GM20000 (cell line): ENCODE measurements around the gene GIPC3.
A peak's percentile ranks its signal among the peaks of the same experiment; 100 is the strongest.
"Not testable (repeated sequence)": the region's sequence is repeated elsewhere in the genome, so short reads cannot be mapped to it uniquely, and the experiment has no call there.

ENCODE experiments used
- DNase-seq: peaks from one replicate; pipeline ENCODE4 v3.0.0; 2012; ENCODE audit warnings: low spot score
- TF ChIP-seq, protein P1 (sequence below): IDR thresholded peaks from 2 replicates; pipeline ENCODE4 v1.5.1; 2012; ENCODE audit warnings: mild to moderate bottlenecking, control low read depth; ENCODE audit errors: extremely low read depth, missing control alignments

The GIPC3 gene

GRCh38 chr19:3565139-3565538, 20.1 kb upstream of the GIPC3 start:
- no peak for DNase-seq
- TF ChIP-seq, protein P1, sequence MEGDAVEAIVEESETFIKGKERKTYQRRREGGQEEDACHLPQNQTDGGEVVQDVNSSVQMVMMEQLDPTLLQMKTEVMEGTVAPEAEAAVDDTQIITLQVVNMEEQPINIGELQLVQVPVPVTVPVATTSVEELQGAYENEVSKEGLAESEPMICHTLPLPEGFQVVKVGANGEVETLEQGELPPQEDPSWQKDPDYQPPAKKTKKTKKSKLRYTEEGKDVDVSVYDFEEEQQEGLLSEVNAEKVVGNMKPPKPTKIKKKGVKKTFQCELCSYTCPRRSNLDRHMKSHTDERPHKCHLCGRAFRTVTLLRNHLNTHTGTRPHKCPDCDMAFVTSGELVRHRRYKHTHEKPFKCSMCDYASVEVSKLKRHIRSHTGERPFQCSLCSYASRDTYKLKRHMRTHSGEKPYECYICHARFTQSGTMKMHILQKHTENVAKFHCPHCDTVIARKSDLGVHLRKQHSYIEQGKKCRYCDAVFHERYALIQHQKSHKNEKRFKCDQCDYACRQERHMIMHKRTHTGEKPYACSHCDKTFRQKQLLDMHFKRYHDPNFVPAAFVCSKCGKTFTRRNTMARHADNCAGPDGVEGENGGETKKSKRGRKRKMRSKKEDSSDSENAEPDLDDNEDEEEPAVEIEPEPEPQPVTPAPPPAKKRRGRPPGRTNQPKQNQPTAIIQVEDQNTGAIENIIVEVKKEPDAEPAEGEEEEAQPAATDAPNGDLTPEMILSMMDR: no peak

DNA sequence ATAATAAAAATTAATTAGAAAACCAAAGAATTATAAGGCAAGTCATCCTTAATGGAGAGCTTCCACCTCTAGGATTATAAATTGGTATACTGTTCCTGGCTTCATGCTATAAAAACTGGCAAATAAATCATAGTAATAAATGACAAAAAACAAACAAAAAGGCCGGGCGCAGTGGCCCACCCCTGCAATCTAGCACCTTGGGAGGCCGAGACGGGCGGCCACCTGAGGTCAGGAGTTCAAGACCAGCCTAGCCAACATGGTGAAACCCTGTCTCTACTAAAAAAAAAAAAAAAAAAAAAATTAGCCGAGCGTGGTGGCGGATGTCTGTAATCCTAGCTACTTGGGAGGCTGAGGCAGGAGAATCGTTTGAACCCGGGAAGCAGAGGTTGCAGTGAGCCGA, 15.2 kb upstream of the GIPC3 start:
- DNase-seq: not testable (repeated sequence)

DNA sequence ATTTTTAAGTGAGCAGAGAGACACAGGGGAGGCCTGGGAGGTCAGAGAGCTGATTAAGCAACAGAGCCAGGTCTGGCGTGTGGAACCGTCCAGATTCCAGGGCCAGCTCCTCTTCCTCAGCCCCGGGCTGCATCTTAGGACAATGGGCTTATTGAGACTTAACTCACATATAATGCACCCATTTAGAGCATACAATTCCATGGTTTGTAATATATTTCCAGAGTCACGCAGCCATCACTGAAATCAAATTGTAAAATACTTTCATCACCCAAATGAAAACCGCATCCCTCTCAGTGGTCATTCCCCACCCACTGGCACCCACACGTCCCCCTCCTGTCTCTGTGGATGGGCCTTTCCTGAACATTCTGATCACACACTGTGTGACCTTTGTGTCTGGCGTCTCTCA, 14.7 kb upstream of the GIPC3 start:
- TF ChIP-seq, protein P1: no peak
- no peak for DNase-seq

- DNase-seq: peak; percentile 99
- TF ChIP-seq, protein P1: no peak
Observed at GRCh38 chr19:3572132-3572854, 13.0 kb upstream of the GIPC3 start.

DNA sequence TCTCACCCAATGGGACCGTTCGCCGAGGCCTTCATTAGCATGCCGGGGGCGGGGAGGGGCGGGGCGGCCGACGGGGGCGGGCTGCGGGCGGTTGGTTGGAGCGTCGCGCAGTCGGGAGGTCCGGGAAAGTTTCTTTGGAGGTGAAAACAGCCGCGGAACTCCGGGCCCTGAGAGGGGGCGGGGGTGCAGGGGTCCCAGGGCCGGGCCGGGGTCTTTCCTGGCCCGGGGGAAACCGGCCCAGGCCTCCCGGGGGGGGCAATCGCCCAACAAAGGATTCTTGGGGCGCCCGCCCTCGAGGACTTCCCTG, 12.5 kb upstream of the GIPC3 start, which contains the start of gene HMG20B:
Gene HMG20B, plus strand, starts transcription at position 90 of the 307 bp plus-strand sequence. CDS start 366 bp downstream, outside the sequence.
- TF ChIP-seq, protein P1: no peak
- no peak for DNase-seq

DNA sequence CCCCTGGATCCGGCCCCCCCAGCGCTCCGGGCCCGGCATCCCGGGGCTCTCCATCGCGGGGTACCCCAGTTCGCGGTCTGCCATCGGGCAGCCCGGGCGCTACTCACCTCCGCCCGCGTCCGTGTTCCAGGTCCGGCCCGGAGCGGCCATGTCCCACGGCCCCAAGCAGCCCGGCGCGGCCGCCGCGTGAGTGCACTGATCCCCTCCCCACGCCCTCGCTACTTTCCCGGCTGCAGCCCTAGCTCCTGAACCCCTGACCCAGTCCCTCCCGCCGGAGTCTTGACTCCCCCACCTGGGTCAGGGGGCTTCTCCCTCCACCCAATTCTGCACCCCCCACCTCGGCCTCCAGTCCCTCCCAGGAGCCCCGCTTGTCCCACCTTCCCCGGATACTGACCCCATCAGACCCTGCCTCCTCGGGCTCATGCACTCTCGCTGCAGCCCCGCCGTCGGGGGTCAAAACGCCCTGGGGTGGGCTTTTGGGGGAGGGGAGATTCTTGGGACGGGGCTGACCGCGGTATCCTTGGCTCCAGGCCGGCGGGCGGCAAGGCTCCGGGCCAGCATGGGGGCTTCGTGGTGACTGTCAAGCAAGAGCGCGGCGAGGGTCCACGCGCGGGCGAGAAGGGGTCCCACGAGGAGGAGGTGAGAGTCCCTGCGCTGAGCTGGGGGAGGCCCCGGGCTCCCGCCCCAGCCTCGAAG, 12.0 kb upstream of the GIPC3 start:
- TF ChIP-seq, protein P1: no peak
- no peak for DNase-seq

GRCh38 chr19:3573858-3574637, 11.2 kb upstream of the GIPC3 start:
- TF ChIP-seq, protein P1: no peak
- DNase-seq: peak; percentile 94
